ENCODE data around the gene FSTL1. TPM values are rescaled to one million over a fixed set of nuclear protein-coding genes. Genes with fewer than 3 reads are reported as not detected.

The FSTL1 gene
- total RNA-seq, 2 experiments from 2014 or later, result 1.0 to 2.9 TPM

DNA sequence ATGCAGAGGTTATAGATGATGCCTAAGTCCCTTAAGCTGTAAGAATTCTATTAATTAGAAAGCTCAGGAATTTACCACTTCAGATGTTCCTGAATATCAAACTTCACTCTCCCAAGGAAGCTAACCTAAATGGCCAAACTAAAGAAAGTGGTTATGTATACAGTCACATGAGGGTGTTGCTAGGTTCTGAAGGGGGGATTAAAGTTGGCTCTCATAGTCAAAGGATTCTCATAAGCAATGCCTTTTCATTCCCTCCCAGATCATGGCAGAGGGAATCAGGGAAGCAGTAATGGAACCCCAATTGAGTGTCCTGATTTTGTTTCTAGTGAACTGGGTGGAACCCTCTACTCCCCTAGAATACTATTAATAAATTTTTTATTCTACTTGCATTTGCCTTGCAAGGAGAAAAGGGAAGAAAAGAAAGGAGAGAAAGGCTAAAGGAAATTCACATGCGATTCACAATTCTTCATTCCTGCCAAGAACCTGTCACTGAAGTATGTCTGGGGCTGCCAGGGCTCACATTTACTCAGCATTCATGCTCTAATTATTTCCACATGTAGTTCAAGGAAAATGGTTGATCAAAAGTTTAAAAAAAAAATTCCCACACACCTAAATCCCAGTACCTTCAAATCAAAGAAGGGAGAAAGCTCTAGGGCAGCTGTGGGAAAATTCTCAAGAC lies 25.1 kb downstream of the FSTL1 start:
- CTCF ChIA-PET, result interaction anchor here (0.6 to 2.7 kb wide), 4 partner anchors 9 to 857 kb away, joined by 3 to 15 read pairs (median 4); no protein-coding TSS in a partner anchor

GRCh38 chr3:120424976-120425570 lies 25.7 kb downstream of the FSTL1 start:
- intact Hi-C loops (cut with micrococcal nuclease), result no loop called here
- no peak for ATAC-seq
- H3K4me3 Mint-ChIP-seq, result no peak overlapping the region
- H3K27ac Mint-ChIP-seq, result no peak overlapping the region
- no peak for DNase-seq
- H3K9me3 Mint-ChIP-seq, result no peaks in the 10 kb centered on the region
- CTCF ChIA-PET, result interaction anchor here (1.4 to 2.7 kb wide), 2 partner anchors 8 to 134 kb away, joined by 6 to 15 read pairs; no protein-coding TSS in a partner anchor
- peaks cover 6% of the 10 kb centered on the region for H3K27me3 Mint-ChIP-seq
- no peaks in the 10 kb centered on the region for H3K4me1 Mint-ChIP-seq (ENCODE audit: low read depth)
- H3K36me3 Mint-ChIP-seq (ENCODE audit: low read depth), result no peaks in the 10 kb centered on the region
- no peak for TF ChIP-seq CTCF (IDR thresholded peaks at IDR 0.05)
- POLR2A ChIA-PET, result interaction anchor here (1.5 kb wide), 1 partner anchor 76 kb away, joined by 3 read pairs; the partner anchor contains the start of gene LRRC58

More for the DNA sequence above, 25.1 kb downstream of the FSTL1 start:
- Mint-ChIP-seq H3K27ac (no peak overlapping the region), H3K27me3 (peaks cover 6% of the 10 kb centered on the region), H3K4me3 (no peak overlapping the region), H3K4me1 (ENCODE audit: low read depth) (no peaks in the 10 kb centered on the region), H3K9me3 (no peaks in the 10 kb centered on the region), H3K36me3 (ENCODE audit: low read depth) (no peaks in the 10 kb centered on the region)
- POLR2A ChIA-PET, result interaction anchor here (1.5 kb wide), 1 partner anchor 77 kb away, joined by 3 read pairs; the partner anchor contains the start of gene LRRC58
- no peak for DNase-seq
- intact Hi-C loops (cut with micrococcal nuclease), result no loop called here
- ATAC-seq, result no peak
- TF ChIP-seq CTCF (IDR thresholded peaks at IDR 0.05), result no peak

DNA sequence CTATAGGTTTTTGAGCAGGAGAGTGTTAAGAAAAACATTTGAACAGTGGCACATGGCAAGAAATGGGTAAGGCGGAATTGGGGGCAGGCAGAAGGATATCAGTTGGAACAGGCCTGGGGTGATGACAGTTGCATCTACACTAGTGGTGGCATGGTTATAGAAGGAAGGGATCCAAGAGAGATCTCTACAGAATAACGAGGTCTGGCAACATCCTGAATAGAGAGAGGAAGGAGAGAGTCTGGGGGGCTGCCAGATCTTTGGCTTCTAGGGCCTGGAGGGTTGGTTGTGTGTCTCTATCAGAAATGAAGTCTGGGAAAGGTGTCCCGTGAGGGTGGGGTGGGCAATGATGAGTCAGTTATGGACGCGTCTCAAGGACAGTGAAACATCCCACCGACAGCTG lies 26.3 kb downstream of the FSTL1 start:
- intact Hi-C loops (cut with micrococcal nuclease), result no loop called here
- H3K27me3 Mint-ChIP-seq, result peaks cover 6% of the 10 kb centered on the region
- no peaks in the 10 kb centered on the region for H3K9me3 Mint-ChIP-seq
- DNase-seq, result no peak
- H3K36me3 Mint-ChIP-seq (ENCODE audit: low read depth), result no peaks in the 10 kb centered on the region
- ATAC-seq, result no peak
- no peak overlapping the region for H3K4me3 Mint-ChIP-seq
- ChIA-PET POLR2A (interaction anchor here (1.5 kb wide), 1 partner anchor 76 kb away, joined by 3 read pairs; the partner anchor contains the start of gene LRRC58), CTCF (interaction anchor here (1.4 kb wide), 2 partner anchors 134 to 136 kb away, joined by 3 to 6 read pairs; no protein-coding TSS in a partner anchor)
- no peaks in the 10 kb centered on the region for H3K4me1 Mint-ChIP-seq (ENCODE audit: low read depth)
- H3K27ac Mint-ChIP-seq, result no peak overlapping the region
- no peak for TF ChIP-seq CTCF (IDR thresholded peaks at IDR 0.05)

DNA sequence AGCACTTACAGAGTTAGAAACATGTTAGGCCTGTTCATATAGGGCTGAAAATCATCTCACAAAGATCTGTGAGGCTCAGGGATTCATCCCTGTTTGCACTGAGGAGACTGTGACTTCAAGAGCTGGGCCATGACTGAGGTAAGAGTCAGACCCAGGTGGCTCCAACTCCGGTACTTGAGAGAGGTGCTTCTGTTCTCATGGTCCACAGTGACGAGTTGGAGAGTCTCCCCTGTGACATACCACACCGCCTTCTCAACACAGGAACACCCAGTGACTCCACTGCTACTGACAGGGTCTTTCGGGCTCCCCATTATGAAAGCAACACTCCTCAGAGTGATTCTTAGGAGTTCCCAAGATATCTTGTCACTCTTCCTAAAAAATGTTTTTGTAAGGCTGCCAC lies 27.4 kb downstream of the FSTL1 start:
- H3K9me3 Mint-ChIP-seq, result no peaks in the 10 kb centered on the region
- CTCF ChIA-PET, result interaction anchor here (1.4 to 4.2 kb wide), 2 partner anchors 135 to 137 kb away, joined by 3 to 29 read pairs; no protein-coding TSS in a partner anchor
- H3K27me3 Mint-ChIP-seq, result peaks cover 6% of the 10 kb centered on the region
- H3K4me1 Mint-ChIP-seq (ENCODE audit: low read depth), result no peaks in the 10 kb centered on the region
- DNase-seq (no peak), ATAC-seq (no peak)
- intact Hi-C loops (cut with micrococcal nuclease), result no loop called here
- no peak for TF ChIP-seq CTCF (IDR thresholded peaks at IDR 0.05)
- no peak overlapping the region for H3K4me3 Mint-ChIP-seq
- no peak overlapping the region for H3K27ac Mint-ChIP-seq
- POLR2A ChIA-PET, result no interaction called here
- no peaks in the 10 kb centered on the region for H3K36me3 Mint-ChIP-seq (ENCODE audit: low read depth)

DNA sequence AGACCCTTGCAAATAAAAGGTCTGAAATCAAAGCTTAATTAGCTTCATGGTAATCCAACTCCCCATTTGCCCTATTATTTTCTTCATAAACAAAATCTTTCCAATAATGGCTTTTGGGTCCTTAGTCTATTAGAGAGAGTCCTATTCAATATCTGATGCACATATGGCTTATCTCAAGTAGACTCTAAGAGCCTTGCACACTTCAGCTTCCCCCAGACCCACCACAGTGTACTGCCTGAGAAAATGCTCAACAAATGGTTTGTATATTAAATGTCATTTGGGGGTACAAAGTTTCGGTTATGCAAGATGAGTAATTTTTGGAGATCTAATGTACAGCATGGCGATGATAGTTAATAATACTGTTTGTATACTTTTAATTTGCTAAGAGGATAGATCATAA lies 28.9 kb downstream of the FSTL1 start:
- Mint-ChIP-seq H3K36me3 (ENCODE audit: low read depth) (no peaks in the 10 kb centered on the region), H3K27ac (no peak overlapping the region), H3K4me3 (no peak overlapping the region), H3K4me1 (ENCODE audit: low read depth) (peaks cover 6% of the 10 kb centered on the region), H3K27me3 (peaks cover 3% of the 10 kb centered on the region), H3K9me3 (no peaks in the 10 kb centered on the region)
- ChIA-PET CTCF (interaction anchor here (1.4 to 4.2 kb wide), 2 partner anchors 137 to 179 kb away, joined by 8 to 29 read pairs; no protein-coding TSS in a partner anchor), POLR2A (interaction anchor here (0.6 kb wide), 1 partner anchor 208 kb away, joined by 3 read pairs; no protein-coding TSS in a partner anchor)
- ATAC-seq, result no peak
- TF ChIP-seq CTCF (IDR thresholded peaks at IDR 0.05), result no peak
- no peak for DNase-seq
- intact Hi-C loops (cut with micrococcal nuclease), result no loop called here

Measured in activated CD8-positive, alpha-beta T cell treated with anti-CD3 and anti-CD28 coated beads for 36 hours (primary cell).